ENCODE results near the gene FBLN1.
"Not testable (repeated sequence)": the region's sequence is repeated elsewhere in the genome, so short reads cannot be mapped to it uniquely, and the experiment has no call there.

FBLN1 gene

GRCh38 chr22:45542001-45542520 lies 39.4 kb downstream of the FBLN1 start:
- H3K27ac ChIP-seq (ENCODE audit: extremely low read depth, low read depth, low read length): no peak overlapping the region
- POLR2A ChIA-PET: no interaction called here
- H3K9me3 ChIP-seq (ENCODE audit: control insufficient read depth, insufficient read depth, low read depth, low read length): no peaks in the 10 kb centered on the region
- TF ChIP-seq ZBTB11 (tag by site-specific recombination; conservative IDR thresholded peaks at IDR 0.05; ENCODE audit: low read depth) (no peak), ZNF792 (tag by site-specific recombination; IDR thresholded peaks at IDR 0.05) (no peak), ZNF48 (tag by site-specific recombination; IDR thresholded peaks at IDR 0.05) (no peak), ZNF623 (tag by site-specific recombination; IDR thresholded peaks at IDR 0.05) (no peak), TCF7L2 (IDR thresholded peaks at IDR 0.05; ENCODE audit: borderline replicate concordance, low read depth, low read length) (no peak), OSR2 (tag by site-specific recombination; IDR thresholded peaks at IDR 0.05) (no peak), ZNF114 (tag by site-specific recombination; IDR thresholded peaks at IDR 0.05) (no peak), PRDM4 (tag by site-specific recombination; IDR thresholded peaks at IDR 0.05) (no peak), ZNF211 (tag by site-specific recombination; IDR thresholded peaks at IDR 0.05; ENCODE audit: low read depth) (no peak), ZNF843 (tag by site-specific recombination; IDR thresholded peaks at IDR 0.05) (no peak), ZNF148 (tag by site-specific recombination; IDR thresholded peaks at IDR 0.05; ENCODE audit: borderline replicate concordance) (no peak), ZNF23 (tag by site-specific recombination; IDR thresholded peaks at IDR 0.05; ENCODE audit: borderline replicate concordance) (no peak)
- CTCF ChIA-PET: interaction anchor here (2.2 kb wide), 1 partner anchor 12 kb away, joined by 6 read pairs; no protein-coding TSS in a partner anchor
- H3K4me1 ChIP-seq (ENCODE audit: control insufficient read depth, insufficient read depth, low read length): peaks cover 7% of the 10 kb centered on the region
- H3K36me3 ChIP-seq (ENCODE audit: control insufficient read depth in 2 of 2, insufficient read depth in 1 of 2, low read length in 2 of 2): peaks cover 0 to 75% of the 10 kb centered on the region in 2 experiments; a peak in 2 of 3 replicates
- no peak overlapping the region for H3K4me3 ChIP-seq (ENCODE audit: low read depth, low read length)

- peaks cover 3 to 81% of the 10 kb centered on the region in 2 experiments; a peak in 2 of 3 replicates for H3K36me3 ChIP-seq (ENCODE audit: control insufficient read depth in 2 of 2, insufficient read depth in 1 of 2, low read length in 2 of 2)
- H3K9me3 ChIP-seq (ENCODE audit: control insufficient read depth, insufficient read depth, low read depth, low read length); H3K4me1 ChIP-seq (ENCODE audit: control insufficient read depth, insufficient read depth, low read length); POLR2A ChIA-PET; H3K27ac ChIP-seq (ENCODE audit: extremely low read depth, low read depth, low read length); H3K4me3 ChIP-seq (ENCODE audit: low read depth, low read length): not testable (repeated sequence)
- CTCF ChIA-PET: interaction anchor here (2.2 kb wide), 1 partner anchor 11 kb away, joined by 6 read pairs; no protein-coding TSS in a partner anchor
Observed at GRCh38 chr22:45542736-45543135, 40.1 kb downstream of the FBLN1 start.

- ChIA-PET POLR2A (no interaction called here), CTCF (no interaction called here)
- Histone ChIP-seq H3K4me3 (ENCODE audit: low read depth, low read length) (no peak overlapping the region), H3K9me3 (ENCODE audit: control insufficient read depth, insufficient read depth, low read depth, low read length) (no peaks in the 10 kb centered on the region), H3K27ac (ENCODE audit: extremely low read depth, low read depth, low read length) (no peak overlapping the region), H3K4me1 (ENCODE audit: control insufficient read depth, insufficient read depth, low read length) (no peaks in the 10 kb centered on the region; the same call in 1 of the 2 replicates), H3K36me3 (ENCODE audit: control insufficient read depth in 2 of 2, insufficient read depth in 1 of 2, low read length in 2 of 2) (peaks cover 3 to 86% of the 10 kb centered on the region in 2 experiments; a peak in 2 of 3 replicates)
- no peak for TF ChIP-seq ZNF362 (tag by site-specific recombination; IDR thresholded peaks at IDR 0.05)
Observed at GRCh38 chr22:45543243-45543642, 40.6 kb downstream of the FBLN1 start.

Measured in HEK293 (cell line).